ENCODE data around the gene PLXNB1. TPM values are rescaled to one million over a fixed set of nuclear protein-coding genes. Genes with fewer than 3 reads are reported as not detected.
A peak's percentile ranks its signal among the peaks of the same experiment; 100 is the strongest.
"Not testable (repeated sequence)": the region's sequence is repeated elsewhere in the genome, so short reads cannot be mapped to it uniquely, and the experiment has no call there.

Gene PLXNB1
- polyA plus RNA-seq (2013, experiment 1 of 2; ENCODE audit: insufficient read length): 21.7 TPM
- 20.3 TPM for polyA plus RNA-seq (2013, experiment 2 of 2; ENCODE audit: insufficient read length)

DNA sequence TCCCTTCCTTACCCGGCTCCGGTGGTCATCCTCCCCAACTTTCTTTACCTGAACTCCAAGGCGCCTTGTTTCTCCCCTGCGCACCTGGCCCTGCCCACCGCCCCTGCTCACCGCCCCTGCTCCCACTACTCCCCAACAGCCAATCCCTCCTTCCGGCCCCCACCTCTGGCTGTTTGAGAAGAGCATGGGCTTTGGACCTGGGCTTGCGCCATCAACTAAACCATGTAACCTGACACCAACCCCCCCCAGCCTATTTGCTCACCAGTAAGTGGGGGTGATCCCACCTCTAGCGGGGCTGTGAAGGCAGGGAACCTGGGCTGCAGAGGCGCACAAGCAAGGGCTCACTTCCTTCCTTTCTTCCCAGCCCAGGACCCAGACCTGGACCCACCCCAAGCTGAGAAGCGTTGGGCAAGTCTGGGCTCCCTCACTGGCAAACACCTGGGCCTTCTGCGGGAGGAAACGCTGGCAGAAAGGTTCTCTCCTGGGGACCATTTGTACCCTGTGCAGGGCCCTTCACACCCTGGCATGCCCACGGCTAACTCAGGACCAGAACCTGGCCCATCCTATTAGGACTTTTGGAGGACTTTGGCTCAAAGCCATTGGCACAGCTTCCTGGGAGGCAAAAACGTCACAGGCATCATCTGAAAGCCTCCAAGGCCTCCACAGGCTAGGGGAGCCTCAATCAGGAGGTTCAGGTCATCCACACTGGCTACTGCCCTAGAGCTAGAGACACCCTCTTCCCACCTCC, at the start of gene PLXNB1:
Gene PLXNB1 (minus strand): TSS at position 127 of the 748 bp plus-strand sequence. CDS start 5,475 bp downstream, outside the sequence.
- DNase-seq: peak; percentile 49

DNA sequence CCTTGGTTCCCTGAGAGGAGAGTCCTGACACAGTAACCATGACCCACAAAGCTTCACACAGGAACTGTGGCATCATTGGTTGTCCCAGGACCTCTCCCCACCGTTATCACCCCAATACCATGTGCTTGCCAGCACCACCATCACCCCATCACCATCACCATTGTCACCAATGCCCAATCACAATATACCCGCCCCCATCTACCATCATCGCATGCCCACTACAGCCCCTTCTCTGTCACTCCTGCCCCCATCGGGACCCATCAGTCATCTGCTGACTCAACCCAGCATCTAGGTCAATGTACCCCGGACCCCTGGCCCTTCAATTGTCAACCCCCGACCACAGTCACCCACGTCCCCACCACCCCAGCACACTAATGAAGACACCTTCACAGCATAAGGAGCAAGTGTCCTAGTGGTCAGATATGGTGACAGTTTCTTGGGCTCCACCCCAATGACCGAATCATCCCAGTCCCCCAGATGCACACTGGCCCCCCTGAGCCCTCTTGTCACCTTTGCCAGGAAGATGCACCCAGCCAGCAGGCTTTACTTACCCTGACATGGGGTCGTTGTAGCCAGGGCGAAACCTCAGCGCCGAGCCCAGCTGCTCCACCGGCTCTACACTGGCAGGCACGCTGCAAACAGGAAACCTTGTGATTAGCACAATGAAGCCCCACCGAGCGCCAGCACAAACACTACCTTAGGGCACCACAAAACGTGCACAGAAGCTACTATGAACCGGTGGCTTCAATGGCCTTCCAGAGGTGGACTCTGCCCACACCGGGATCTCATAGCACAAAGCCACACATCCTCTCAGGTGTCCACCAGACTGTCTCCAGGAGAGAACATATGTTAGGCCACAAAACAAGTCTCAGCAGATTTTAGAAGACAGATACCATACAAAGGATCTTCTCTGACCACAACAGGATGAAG, 49.0 kb upstream of the PLXNB1 start:
- DNase-seq: no peak

- DNase-seq: no peak
These were observed 48.2 kb upstream of the PLXNB1 start for GRCh38 chr3:48477959-48478520.

DNA sequence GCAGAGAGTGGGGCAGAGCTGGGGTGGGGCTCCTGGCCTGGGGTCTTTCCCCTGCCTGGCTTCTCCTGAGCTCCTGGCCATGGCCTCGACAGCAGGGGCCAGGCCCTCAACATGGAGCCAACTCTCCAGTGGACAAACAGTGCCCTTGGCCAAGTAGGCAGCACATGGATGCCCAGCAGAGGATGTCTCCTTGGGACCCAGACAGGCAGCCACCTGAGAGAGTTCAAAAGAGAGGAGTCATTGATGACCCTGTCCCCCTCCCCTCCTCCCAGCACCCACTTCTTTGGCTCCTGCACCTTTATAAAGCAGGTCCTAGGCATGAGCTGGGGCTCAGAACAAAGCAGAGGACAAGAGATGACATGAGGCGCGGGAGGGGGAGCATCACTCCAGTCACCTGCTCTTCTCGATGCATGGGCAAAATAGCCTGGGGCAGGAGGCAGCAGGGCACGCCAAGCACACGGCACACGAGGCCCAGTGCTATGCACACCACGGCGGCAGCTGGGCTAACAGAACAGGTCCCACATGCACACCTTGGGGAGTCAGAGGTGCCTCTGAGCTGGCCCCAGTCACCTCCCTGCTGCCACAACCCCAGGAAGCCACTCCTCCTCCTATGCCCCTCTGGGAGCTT, 46.7 kb upstream of the PLXNB1 start:
- DNase-seq: no peak

DNA sequence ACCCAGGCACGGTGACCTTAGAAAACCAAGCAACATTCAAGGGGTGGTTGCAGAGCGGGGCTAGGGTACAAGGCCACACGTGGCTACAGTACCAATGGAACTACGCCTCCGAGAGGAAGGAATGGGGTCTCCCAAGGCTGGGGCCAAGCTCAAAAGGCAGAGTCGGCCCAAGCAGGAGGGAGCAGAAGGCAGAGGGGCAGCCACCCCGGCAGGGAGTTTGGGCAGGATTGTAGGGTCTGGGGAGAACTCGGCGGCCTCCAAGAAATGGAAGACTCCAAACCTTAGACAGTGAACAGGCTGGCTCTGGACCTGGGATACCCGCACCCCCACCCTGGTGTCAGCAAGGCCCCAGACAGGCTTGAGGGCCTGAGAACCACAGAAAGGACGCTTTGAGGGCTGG, 45.3 kb upstream of the PLXNB1 start:
- no peak for DNase-seq

- DNase-seq: no peak
These were observed 44.7 kb upstream of the PLXNB1 start for GRCh38 chr3:48474619-48475018.

DNA sequence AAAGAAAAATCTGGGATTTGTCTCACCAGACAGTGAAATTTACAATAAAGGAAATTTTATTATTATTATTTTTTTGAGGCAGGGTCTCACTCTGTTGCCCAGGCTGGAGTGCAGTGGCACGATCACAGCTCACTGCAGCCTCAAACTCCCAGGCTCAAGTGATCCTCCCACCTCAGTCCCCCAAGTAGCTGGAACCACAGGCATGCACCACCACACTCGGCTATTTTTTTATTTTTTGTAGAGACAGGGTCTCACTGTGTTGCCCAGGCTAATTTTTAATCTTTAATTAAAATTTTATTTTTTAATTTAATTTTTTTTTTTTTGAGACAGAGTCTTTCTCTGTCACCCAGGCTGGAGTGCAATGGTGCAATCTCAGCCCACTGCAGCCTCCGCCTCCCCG, 44.1 kb upstream of the PLXNB1 start:
- not testable (repeated sequence) for DNase-seq

GRCh38 chr3:48473617-48473952, 43.7 kb upstream of the PLXNB1 start:
- no peak for DNase-seq

GRCh38 chr3:48472923-48473616, 43.2 kb upstream of the PLXNB1 start:
- DNase-seq: peak; percentile 94

GRCh38 chr3:48472673-48472922, 42.7 kb upstream of the PLXNB1 start:
- no peak for DNase-seq

DNA sequence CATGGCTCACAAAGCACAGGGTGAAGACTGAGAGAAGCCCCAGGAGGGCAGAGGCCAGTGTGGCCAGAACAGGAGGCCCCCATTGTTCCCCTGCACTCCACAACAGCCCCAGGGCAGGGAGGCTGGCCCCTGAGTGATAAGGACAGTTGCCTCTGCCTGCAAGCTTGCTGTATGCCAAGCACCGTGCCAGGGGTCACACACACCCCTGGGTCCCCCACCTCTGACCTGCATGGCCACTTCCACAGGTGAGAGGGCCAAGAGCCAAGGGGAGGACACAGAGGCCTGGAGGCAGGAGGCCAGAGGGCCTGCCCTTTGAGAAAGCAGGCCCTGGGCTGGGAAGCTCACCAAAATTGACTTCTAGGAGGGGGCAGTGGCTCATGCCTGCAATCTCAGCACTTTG, 40.4 kb upstream of the PLXNB1 start:
- no peak for DNase-seq

GRCh38 chr3:48469046-48469915, 39.4 kb upstream of the PLXNB1 start:
- no peak for DNase-seq

DNA sequence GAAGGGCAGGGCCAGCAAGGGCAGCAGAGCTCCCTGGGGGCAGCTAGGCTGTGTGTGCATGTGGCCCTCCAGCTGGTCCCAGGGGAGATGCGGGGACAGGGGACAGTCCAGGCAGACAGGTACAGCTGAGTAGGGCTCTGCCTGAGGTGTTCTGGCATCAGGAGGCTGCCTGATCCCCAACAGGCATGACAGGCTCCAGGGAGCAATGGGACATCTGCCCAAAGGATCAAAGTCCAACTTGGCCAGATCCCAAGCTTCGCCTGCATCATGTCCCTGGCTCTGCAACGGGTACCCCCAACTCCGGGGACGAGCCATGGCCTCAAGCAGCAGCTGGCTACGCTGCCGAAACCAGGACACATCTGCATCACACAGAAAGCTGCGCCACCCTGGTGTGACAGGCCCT, 38.4 kb upstream of the PLXNB1 start:
- no peak for DNase-seq

- DNase-seq: no peak
These were observed 37.8 kb upstream of the PLXNB1 start for GRCh38 chr3:48467473-48468267.

GRCh38 chr3:48467110-48467454, 37.2 kb upstream of the PLXNB1 start:
- no peak for DNase-seq

DNA sequence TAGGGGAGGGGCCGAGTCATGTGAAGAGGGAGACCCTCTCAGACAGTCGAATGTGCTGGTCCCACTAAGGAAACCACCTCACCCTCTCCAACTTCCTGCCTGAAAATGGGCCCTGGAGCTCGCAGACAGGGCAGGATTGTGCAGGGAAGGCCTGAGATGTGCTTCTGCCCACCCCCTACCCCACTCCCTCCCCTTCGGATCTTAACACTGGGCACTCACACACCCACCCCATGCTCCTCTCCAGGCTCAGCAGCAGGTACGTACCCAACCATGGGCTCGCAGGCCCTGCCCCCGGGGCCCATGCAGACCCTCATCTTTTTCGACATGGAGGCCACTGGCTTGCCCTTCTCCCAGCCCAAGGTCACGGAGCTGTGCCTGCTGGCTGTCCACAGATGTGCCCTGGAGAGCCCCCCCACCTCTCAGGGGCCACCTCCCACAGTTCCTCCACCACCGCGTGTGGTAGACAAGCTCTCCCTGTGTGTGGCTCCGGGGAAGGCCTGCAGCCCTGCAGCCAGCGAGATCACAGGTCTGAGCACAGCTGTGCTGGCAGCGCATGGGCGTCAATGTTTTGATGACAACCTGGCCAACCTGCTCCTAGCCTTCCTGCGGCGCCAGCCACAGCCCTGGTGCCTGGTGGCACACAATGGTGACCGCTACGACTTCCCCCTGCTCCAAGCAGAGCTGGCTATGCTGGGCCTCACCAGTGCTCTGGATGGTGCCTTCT, 36.7 kb upstream of the PLXNB1 start:
- no peak for DNase-seq

DNA sequence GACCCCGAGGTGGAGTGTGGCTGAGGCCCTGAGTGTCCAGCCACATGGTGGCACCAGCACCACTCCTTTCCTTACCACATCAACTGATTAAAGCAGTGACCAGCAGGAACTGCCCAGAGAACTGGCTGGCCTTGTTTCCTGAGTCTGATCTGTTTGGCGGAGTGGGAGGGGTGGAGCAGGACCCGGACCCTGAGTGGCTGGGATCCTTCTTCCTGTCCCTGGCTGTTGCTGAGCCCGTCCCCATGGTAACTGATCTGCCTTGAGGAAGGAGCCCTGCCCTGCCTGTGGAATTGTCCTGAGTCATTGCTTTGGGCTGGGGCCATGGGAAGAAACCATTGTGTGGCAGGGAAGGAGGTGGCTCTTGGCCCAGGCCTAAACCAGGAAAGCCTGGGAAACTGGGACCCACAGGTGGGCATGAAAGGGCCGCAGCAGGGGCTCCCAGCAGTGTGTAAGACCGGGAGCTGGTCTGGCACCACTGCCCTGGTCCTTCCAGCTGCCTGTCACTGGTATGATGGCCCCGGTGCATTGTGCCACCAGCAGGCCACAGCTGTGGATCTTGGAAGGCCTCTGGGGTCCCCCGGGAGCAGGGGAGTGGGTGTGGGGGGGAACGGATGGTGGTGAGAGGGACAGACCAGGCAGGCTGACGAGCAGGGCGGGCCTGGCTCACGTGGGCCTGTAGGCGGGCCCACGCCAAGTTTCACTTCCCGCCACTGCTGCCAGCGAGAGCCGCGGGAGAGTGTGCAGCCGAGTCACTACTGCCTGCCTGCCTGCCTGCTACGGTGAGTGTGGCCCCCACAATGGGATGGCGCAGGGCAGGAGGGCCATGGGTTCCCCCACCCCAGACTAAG, 35.9 kb upstream of the PLXNB1 start:
- peak; percentile 100 for DNase-seq

DNA sequence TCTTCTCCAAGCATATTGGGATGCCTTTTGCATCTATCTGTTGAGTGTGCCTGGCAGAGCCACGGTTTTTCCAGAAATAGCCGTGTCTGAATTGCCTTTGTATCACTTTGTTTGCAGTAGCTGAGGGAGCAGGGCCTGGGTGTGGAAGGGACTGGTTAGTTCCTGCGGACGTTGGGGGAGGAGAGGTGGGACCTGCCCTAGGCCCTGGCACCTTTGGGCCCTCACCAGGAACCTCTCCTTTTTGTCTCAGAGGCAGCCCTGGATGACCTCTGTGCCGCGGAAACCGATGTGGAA, 35.3 kb upstream of the PLXNB1 start:
- no peak for DNase-seq

GRCh38 chr3:48464713-48465221, 34.9 kb upstream of the PLXNB1 start:
- DNase-seq: no peak
